Brain microvascular endothelial cell (primary cell): Measurements from ENCODE around the gene CLDN22.

ENCODE experiments used
- DNase-seq: peaks from one replicate; pipeline ENCODE4 v3.0.0-alpha.2; 2020
- H3K27ac ChIP-seq: fragments of 250-450 bp; sonication (Bioruptor Pico); 2 replicates; pipeline ENCODE4 v1.5.1; 2020; ENCODE audit warnings: mild to moderate bottlenecking, moderate library complexity
- H3K27me3 ChIP-seq: fragments of 250-450 bp; sonication (Bioruptor Pico); replicated peaks from 2 replicates; pipeline ENCODE4 v1.5.1; 2020; ENCODE audit warnings: mild to moderate bottlenecking
- H3K36me3 ChIP-seq: fragments of 250-450 bp; sonication (Bioruptor Pico); replicated peaks from 2 replicates; pipeline ENCODE4 v1.5.1; 2020; ENCODE audit warnings: mild to moderate bottlenecking
- H3K4me3 ChIP-seq: 2 replicates; pipeline ENCODE4 v1.5.1; 2011; ENCODE audit warnings: low read depth, mild to moderate bottlenecking, control low read depth, low read length, moderate library complexity
- CTCF ChIP-seq: IDR thresholded peaks from 2 replicates; pipeline ENCODE4 v1.5.1; 2011; ENCODE audit warnings: low read depth, mild to moderate bottlenecking, moderate library complexity, low read length, control low read depth, inconsistent platforms; ENCODE audit errors: missing control alignments
- in situ Hi-C: cut with HindIII; loops from 2 replicates; pipeline ENCODE4 v1.10.0; 2017; ENCODE audit warnings: low sequenced_read_pairs, low pct_ligation_motif_present

The CLDN22 gene

GRCh38 chr4:183335369-183335940 is 15.4 kb upstream of the CLDN22 start:
- in situ Hi-C loops = no loop called here
- Histone ChIP-seq H3K27ac (peak overlapping the region; percentile 45), H3K4me3 (no peak overlapping the region), H3K27me3 (no peaks in the 10 kb centered on the region), H3K36me3 (no peaks in the 10 kb centered on the region)
- peak; percentile 78 for DNase-seq
- TF ChIP-seq CTCF = no peak

GRCh38 chr4:183333983-183334382 is 13.9 kb upstream of the CLDN22 start:
- no peak for DNase-seq
- Histone ChIP-seq H3K27me3 (no peaks in the 10 kb centered on the region), H3K36me3 (no peaks in the 10 kb centered on the region), H3K4me3 (no peak overlapping the region), H3K27ac (no peak overlapping the region)
- in situ Hi-C loops = no loop called here
- TF ChIP-seq CTCF = no peak

- no peaks in the 10 kb centered on the region for H3K36me3 ChIP-seq
- in situ Hi-C loops = no loop called here
- no peak for DNase-seq
- no peak for TF ChIP-seq CTCF
- H3K27me3 ChIP-seq = no peaks in the 10 kb centered on the region
- H3K4me3 ChIP-seq = no peak overlapping the region
- no peak overlapping the region for H3K27ac ChIP-seq
Measured at GRCh38 chr4:183333202-183333601, 13.1 kb upstream of the CLDN22 start.

GRCh38 chr4:183332447-183332846 is 12.4 kb upstream of the CLDN22 start:
- Histone ChIP-seq H3K36me3 (no peaks in the 10 kb centered on the region), H3K27ac (no peak overlapping the region), H3K4me3 (no peak overlapping the region), H3K27me3 (no peaks in the 10 kb centered on the region)
- in situ Hi-C loops = no loop called here
- no peak for TF ChIP-seq CTCF
- no peak for DNase-seq

GRCh38 chr4:183330841-183331240 is 10.8 kb upstream of the CLDN22 start:
- no peak for TF ChIP-seq CTCF
- Histone ChIP-seq H3K4me3 (no peak overlapping the region), H3K27me3 (no peaks in the 10 kb centered on the region), H3K27ac (no peak overlapping the region), H3K36me3 (no peaks in the 10 kb centered on the region)
- no peak for DNase-seq
- in situ Hi-C loops = no loop called here
